ENCODE measurements around the gene NOC3L. TPM values are rescaled to one million over a fixed set of nuclear protein-coding genes. Genes with fewer than 3 reads are reported as not detected.

The NOC3L gene
- total RNA-seq, 2 donors from 2014 or later = 18.8 to 22.2 TPM

DNA sequence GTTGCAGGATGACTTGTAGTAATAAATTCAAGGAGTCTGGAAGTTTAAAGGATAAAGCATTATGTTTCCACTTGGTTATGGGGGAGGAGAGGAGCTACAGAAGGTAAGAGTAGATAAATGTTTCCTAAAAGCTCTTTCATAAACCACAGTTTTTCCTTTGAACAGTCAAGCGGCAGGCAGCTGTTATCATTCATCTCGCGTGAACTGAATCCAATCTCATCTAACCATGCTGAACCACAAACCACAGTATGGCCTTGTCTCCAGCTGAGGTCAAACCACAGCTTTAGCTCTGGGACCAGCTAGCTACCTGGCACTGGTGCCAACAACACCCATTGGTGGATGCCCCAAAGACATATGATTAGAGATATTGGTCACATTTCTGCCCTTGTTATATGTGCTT is 63.3 kb downstream of the NOC3L start:
- WGBS, 2 experiments (ENCODE audit: insufficient coverage in 1 of 2, insufficient read length in 1 of 2) = 89 to 92% methylated on average over 3 of the region's 3 CpGs
- Histone ChIP-seq H3K36me3 (ENCODE audit: control insufficient read depth, insufficient read depth, low read length) (peaks cover 44% of the 10 kb centered on the region), H3K4me3 (ENCODE audit: low read length) (no peak overlapping the region), H3K9ac (ENCODE audit: extremely low read depth, low read length, poor library complexity, severe bottlenecking) (no peak overlapping the region), H3K9me3 (ENCODE audit: control insufficient read depth, low read length) (no peaks in the 10 kb centered on the region), H3K27me3 (ENCODE audit: control insufficient read depth, insufficient read depth, low read length, poor library complexity, severe bottlenecking) (no peaks in the 10 kb centered on the region), H3K4me1 (ENCODE audit: control insufficient read depth, insufficient read depth, low read length) (no peaks in the 10 kb centered on the region), H3K27ac (ENCODE audit: low read depth, low read length) (no peak overlapping the region)
- H3K27ac Mint-ChIP-seq = no peak overlapping the region
- TF ChIP-seq, protein P1, sequence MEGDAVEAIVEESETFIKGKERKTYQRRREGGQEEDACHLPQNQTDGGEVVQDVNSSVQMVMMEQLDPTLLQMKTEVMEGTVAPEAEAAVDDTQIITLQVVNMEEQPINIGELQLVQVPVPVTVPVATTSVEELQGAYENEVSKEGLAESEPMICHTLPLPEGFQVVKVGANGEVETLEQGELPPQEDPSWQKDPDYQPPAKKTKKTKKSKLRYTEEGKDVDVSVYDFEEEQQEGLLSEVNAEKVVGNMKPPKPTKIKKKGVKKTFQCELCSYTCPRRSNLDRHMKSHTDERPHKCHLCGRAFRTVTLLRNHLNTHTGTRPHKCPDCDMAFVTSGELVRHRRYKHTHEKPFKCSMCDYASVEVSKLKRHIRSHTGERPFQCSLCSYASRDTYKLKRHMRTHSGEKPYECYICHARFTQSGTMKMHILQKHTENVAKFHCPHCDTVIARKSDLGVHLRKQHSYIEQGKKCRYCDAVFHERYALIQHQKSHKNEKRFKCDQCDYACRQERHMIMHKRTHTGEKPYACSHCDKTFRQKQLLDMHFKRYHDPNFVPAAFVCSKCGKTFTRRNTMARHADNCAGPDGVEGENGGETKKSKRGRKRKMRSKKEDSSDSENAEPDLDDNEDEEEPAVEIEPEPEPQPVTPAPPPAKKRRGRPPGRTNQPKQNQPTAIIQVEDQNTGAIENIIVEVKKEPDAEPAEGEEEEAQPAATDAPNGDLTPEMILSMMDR (conservative IDR thresholded peaks at IDR 0.05) = no peak
- no peak overlapping the region for H3K4me3 Mint-ChIP-seq
- DNase-seq = no peak
- H3K4me1 Mint-ChIP-seq = no peaks in the 10 kb centered on the region
- H3K27me3 Mint-ChIP-seq (ENCODE audit: insufficient read depth) = no peaks in the 10 kb centered on the region
- no peaks in the 10 kb centered on the region for H3K9me3 Mint-ChIP-seq
- peaks cover 29% of the 10 kb centered on the region for H3K36me3 Mint-ChIP-seq (ENCODE audit: low read depth)

DNA sequence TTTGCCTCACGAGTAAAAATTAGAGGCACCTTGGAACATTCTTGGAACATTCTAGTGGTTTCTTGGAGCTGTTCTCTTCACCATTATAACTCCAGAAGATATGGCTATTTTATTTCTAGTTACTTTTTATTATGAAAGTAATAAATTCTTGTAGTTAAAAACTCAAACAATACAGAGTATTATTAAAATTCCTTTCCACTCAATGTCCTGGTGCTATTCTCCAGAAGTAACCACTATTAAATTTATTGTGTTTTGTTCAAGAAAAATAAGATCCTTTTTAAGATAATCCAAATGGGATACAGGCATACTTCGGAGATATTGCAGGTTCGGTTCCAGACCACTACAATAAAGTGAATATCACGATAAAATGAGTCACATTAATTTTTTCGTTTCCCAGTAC is 68.6 kb downstream of the NOC3L start:
- H3K36me3 ChIP-seq (ENCODE audit: control insufficient read depth, insufficient read depth, low read length) = peaks cover 54% of the 10 kb centered on the region
- H3K27ac ChIP-seq (ENCODE audit: low read depth, low read length) = no peak overlapping the region
- TF ChIP-seq, protein P1 (conservative IDR thresholded peaks at IDR 0.05) = no peak
- Mint-ChIP-seq H3K36me3 (ENCODE audit: low read depth) (peaks cover 31% of the 10 kb centered on the region), H3K27ac (no peak overlapping the region), H3K4me1 (peaks cover under 1% of the 10 kb centered on the region), H3K4me3 (no peak overlapping the region), H3K27me3 (ENCODE audit: insufficient read depth) (no peaks in the 10 kb centered on the region), H3K9me3 (no peaks in the 10 kb centered on the region)
- H3K4me3 ChIP-seq (ENCODE audit: low read length) = no peak overlapping the region
- H3K9ac ChIP-seq (ENCODE audit: extremely low read depth, low read length, poor library complexity, severe bottlenecking) = no peak overlapping the region
- WGBS, 2 experiments (ENCODE audit: insufficient coverage in 1 of 2, insufficient read length in 1 of 2) = 89 to 100% methylated on average over 3 to 4 of the region's 5 CpGs
- no peaks in the 10 kb centered on the region for H3K27me3 ChIP-seq (ENCODE audit: control insufficient read depth, insufficient read depth, low read length, poor library complexity, severe bottlenecking)
- H3K4me1 ChIP-seq (ENCODE audit: control insufficient read depth, insufficient read depth, low read length) = no peaks in the 10 kb centered on the region
- H3K9me3 ChIP-seq (ENCODE audit: control insufficient read depth, low read length) = no peaks in the 10 kb centered on the region
- DNase-seq = no peak

DNA sequence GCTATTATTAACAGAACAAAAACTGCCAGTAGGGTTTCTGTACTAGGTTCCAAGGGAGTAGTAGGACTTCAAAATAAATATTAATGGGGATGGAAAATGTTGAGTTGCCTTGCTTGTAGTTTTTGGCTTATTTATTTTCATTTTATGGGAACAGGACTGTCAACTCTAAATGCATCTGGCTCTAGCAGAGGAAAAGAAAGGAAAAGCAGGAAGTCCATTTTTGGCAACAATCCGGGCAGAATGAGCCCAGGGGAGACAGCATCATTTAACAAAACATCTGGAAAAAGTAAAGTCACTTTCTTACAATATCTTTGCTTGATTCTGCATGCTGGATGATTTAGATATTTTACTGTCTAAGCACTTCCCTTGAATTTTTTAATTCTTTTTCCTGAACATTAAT is 69.4 kb downstream of the NOC3L start:
- Histone ChIP-seq H3K27me3 (ENCODE audit: control insufficient read depth, insufficient read depth, low read length, poor library complexity, severe bottlenecking) (no peaks in the 10 kb centered on the region), H3K36me3 (ENCODE audit: control insufficient read depth, insufficient read depth, low read length) (peaks cover 51% of the 10 kb centered on the region), H3K27ac (ENCODE audit: low read depth, low read length) (no peak overlapping the region), H3K9me3 (ENCODE audit: control insufficient read depth, low read length) (no peaks in the 10 kb centered on the region), H3K4me3 (ENCODE audit: low read length) (no peak overlapping the region), H3K4me1 (ENCODE audit: control insufficient read depth, insufficient read depth, low read length) (no peaks in the 10 kb centered on the region), H3K9ac (ENCODE audit: extremely low read depth, low read length, poor library complexity, severe bottlenecking) (no peak overlapping the region)
- Mint-ChIP-seq H3K36me3 (ENCODE audit: low read depth) (peaks cover 26% of the 10 kb centered on the region), H3K4me3 (no peak overlapping the region), H3K27ac (no peak overlapping the region), H3K4me1 (peaks cover 4% of the 10 kb centered on the region), H3K9me3 (no peaks in the 10 kb centered on the region), H3K27me3 (ENCODE audit: insufficient read depth) (no peaks in the 10 kb centered on the region)
- DNase-seq = no peak
- WGBS, 2 experiments (ENCODE audit: insufficient coverage in 1 of 2, insufficient read length in 1 of 2) = 92 to 100% methylated on average over 1 of the region's 1 CpG
- TF ChIP-seq, protein P1 (conservative IDR thresholded peaks at IDR 0.05) = no peak
